Measurements from ENCODE around the gene PAK4. TPM values are rescaled to one million over a fixed set of nuclear protein-coding genes. Genes with fewer than 3 reads are reported as not detected.

Gene PAK4
- total RNA-seq, 2 experiments from 2014 or later: 2.7 to 6.3 TPM

GRCh38 chr19:39170386-39171231, 45.0 kb downstream of the PAK4 start:
- H3K27ac ChIP-seq (ENCODE audit: low read depth in 1 of 2, low read length in 2 of 2): no peak overlapping the region
- no peaks in the 10 kb centered on the region for H3K9me3 ChIP-seq (ENCODE audit: control insufficient read depth in 1 of 2, insufficient read depth in 1 of 2, low read length in 2 of 2)
- no peaks in the 10 kb centered on the region for H3K27me3 ChIP-seq (ENCODE audit: control insufficient read depth in 1 of 2, insufficient read depth in 2 of 2, low read length in 2 of 2)
- DNase-seq: no peak
- H3K9me3 Mint-ChIP-seq: no peaks in the 10 kb centered on the region
- H3K27ac Mint-ChIP-seq: no peak overlapping the region
- CTCF ChIA-PET: no interaction called here
- no peak for TF ChIP-seq CTCF (IDR thresholded peaks at IDR 0.05)
- H3K36me3 Mint-ChIP-seq (ENCODE audit: low read depth): peaks cover 27% of the 10 kb centered on the region
- no peaks in the 10 kb centered on the region for H3K4me1 ChIP-seq (ENCODE audit: insufficient read depth, low read length)
- intact Hi-C loops (cut with DNase I, micrococcal nuclease): no loop called here
- POLR2A ChIA-PET: no interaction called here
- H3K36me3 ChIP-seq (ENCODE audit: insufficient read depth, low read length): peaks cover 37% of the 10 kb centered on the region
- no peaks in the 10 kb centered on the region for H3K4me1 Mint-ChIP-seq (ENCODE audit: low read depth)
- ATAC-seq (ENCODE audit: poor library complexity): no peak
- H3K4me3 ChIP-seq (ENCODE audit: low read length): no peak overlapping the region
- H3K4me3 Mint-ChIP-seq: no peak overlapping the region
- H3K27me3 Mint-ChIP-seq: no peaks in the 10 kb centered on the region

GRCh38 chr19:39171479-39172465, 46.2 kb downstream of the PAK4 start:
- DNase-seq: no peak
- intact Hi-C loops (cut with DNase I, micrococcal nuclease): no loop called here
- ChIA-PET CTCF (no interaction called here), POLR2A (no interaction called here)
- no peaks in the 10 kb centered on the region for H3K4me1 ChIP-seq (ENCODE audit: insufficient read depth, low read length)
- no peak overlapping the region for H3K27ac Mint-ChIP-seq
- H3K27ac ChIP-seq (ENCODE audit: low read depth in 1 of 2, low read length in 2 of 2): no peak overlapping the region
- TF ChIP-seq CTCF (IDR thresholded peaks at IDR 0.05): no peak
- H3K27me3 Mint-ChIP-seq: no peaks in the 10 kb centered on the region
- H3K4me3 ChIP-seq (ENCODE audit: low read length): no peak overlapping the region
- no peaks in the 10 kb centered on the region for H3K9me3 ChIP-seq (ENCODE audit: control insufficient read depth in 1 of 2, insufficient read depth in 1 of 2, low read length in 2 of 2)
- peaks cover 31% of the 10 kb centered on the region for H3K36me3 Mint-ChIP-seq (ENCODE audit: low read depth)
- no peaks in the 10 kb centered on the region for H3K27me3 ChIP-seq (ENCODE audit: control insufficient read depth in 1 of 2, insufficient read depth in 2 of 2, low read length in 2 of 2)
- H3K4me1 Mint-ChIP-seq (ENCODE audit: low read depth): no peaks in the 10 kb centered on the region
- no peak for ATAC-seq (ENCODE audit: poor library complexity)
- H3K4me3 Mint-ChIP-seq: no peak overlapping the region
- H3K9me3 Mint-ChIP-seq: no peaks in the 10 kb centered on the region
- peaks cover 37% of the 10 kb centered on the region for H3K36me3 ChIP-seq (ENCODE audit: insufficient read depth, low read length)

GRCh38 chr19:39172700-39173501, 47.3 kb downstream of the PAK4 start:
- intact Hi-C loops (cut with DNase I, micrococcal nuclease): no loop called here
- Mint-ChIP-seq H3K9me3 (no peaks in the 10 kb centered on the region), H3K27ac (no peak overlapping the region)

More at GRCh38 chr19:39172700-39173501, 47.3 kb downstream of the PAK4 start:
- ATAC-seq (ENCODE audit: poor library complexity): no peak
- ChIA-PET POLR2A (no interaction called here), CTCF (no interaction called here)
- Histone ChIP-seq H3K4me1 (ENCODE audit: insufficient read depth, low read length) (no peaks in the 10 kb centered on the region), H3K27ac (ENCODE audit: low read depth in 1 of 2, low read length in 2 of 2) (no peak overlapping the region), H3K9me3 (ENCODE audit: control insufficient read depth in 1 of 2, insufficient read depth in 1 of 2, low read length in 2 of 2) (no peaks in the 10 kb centered on the region), H3K27me3 (ENCODE audit: control insufficient read depth in 1 of 2, insufficient read depth in 2 of 2, low read length in 2 of 2) (no peaks in the 10 kb centered on the region), H3K4me3 (ENCODE audit: low read length) (no peak overlapping the region), H3K36me3 (ENCODE audit: insufficient read depth, low read length) (peaks cover 45% of the 10 kb centered on the region)
- DNase-seq: no peak
- Mint-ChIP-seq H3K4me3 (no peak overlapping the region), H3K36me3 (ENCODE audit: low read depth) (peaks cover 33% of the 10 kb centered on the region), H3K27me3 (no peaks in the 10 kb centered on the region), H3K4me1 (ENCODE audit: low read depth) (no peaks in the 10 kb centered on the region)
- TF ChIP-seq CTCF (IDR thresholded peaks at IDR 0.05): no peak

Data from CD4-positive, alpha-beta T cell (primary cell).